Measurements from ENCODE around the gene UBE2G2.

Gene UBE2G2

DNA sequence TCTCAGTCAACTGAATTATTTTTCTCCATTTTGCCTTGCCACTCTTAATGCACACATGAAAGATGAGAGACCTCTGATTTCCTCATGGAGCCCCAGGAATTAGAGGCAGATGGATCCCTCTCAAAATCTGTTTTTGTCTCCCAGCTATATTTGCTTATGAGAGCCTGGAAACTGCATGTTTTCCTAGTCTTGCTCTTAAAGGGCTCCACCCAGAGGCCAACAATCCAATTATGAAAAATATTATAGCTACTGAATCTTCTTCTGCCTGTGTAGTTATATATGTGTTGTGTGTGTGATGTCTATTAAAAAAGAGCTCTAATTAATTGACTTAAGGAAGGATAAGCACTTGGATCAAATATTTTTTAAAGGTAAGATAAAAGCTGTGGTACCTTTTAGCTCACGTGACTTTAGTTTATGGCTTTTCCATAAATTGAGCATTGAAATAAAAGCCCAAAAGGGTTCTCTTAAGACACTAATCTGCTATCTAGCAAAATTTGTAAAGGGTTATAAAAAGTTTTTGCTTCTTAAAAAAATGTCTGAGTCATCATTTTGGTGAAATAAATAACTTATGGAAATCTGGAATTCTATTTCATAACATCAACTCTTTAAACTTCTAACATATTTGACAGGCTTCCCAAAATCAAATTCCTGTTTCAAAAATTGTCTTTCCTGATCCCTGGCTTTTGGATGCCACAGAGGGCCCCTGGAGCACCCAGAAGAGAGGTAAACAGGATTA lies 59.0 kb downstream of the UBE2G2 start:
- peak in 1 of 2 donors; percentile 13 for DNase-seq

DNA sequence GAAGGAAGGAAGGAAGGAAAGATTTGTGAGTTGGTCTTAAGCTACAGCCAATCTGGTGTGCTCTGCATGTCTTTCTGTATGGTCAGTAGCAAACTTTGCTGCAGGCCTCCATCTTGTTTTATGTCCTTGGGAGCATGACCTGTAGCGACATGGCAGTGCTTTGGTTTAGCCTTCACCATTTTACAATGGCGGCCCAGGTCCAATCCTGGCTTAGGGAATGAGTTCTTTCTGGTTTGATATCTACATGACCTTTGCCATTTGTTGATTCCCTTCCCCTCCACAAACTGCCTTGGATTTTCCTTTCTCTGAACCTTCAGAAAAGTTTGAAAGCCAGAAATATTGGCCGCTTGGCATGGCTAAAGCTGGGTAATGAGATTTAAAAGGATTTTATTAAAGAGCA lies 59.7 kb downstream of the UBE2G2 start:
- no peak for DNase-seq

DNA sequence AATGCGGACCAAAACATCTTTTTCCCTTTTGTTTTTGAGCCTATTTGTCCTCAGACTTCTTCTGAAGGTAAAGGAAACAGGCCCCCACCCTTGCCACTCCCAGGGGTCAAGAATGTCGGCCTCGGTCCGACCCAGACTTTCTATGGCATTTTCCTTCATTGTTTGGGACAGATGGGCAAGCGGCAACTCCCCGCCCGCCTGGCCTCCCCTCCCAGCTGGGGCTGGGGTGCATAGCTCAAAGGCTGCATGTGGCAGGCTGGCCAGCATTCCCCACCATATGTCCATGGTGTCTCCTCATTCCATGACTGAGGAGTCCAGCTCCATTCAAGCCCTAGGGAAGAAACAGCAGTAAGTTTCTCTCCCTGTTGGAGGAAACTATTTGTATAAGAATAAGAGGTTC lies 60.9 kb downstream of the UBE2G2 start:
- DNase-seq: no peak

GRCh38 chr21:44739316-44739715 lies 62.3 kb downstream of the UBE2G2 start:
- DNase-seq: no peak

GRCh38 chr21:44738621-44739020 lies 63.0 kb downstream of the UBE2G2 start:
- no peak for DNase-seq

- no peak for DNase-seq
These were observed 63.8 kb downstream of the UBE2G2 start for GRCh38 chr21:44737706-44738354.

DNA sequence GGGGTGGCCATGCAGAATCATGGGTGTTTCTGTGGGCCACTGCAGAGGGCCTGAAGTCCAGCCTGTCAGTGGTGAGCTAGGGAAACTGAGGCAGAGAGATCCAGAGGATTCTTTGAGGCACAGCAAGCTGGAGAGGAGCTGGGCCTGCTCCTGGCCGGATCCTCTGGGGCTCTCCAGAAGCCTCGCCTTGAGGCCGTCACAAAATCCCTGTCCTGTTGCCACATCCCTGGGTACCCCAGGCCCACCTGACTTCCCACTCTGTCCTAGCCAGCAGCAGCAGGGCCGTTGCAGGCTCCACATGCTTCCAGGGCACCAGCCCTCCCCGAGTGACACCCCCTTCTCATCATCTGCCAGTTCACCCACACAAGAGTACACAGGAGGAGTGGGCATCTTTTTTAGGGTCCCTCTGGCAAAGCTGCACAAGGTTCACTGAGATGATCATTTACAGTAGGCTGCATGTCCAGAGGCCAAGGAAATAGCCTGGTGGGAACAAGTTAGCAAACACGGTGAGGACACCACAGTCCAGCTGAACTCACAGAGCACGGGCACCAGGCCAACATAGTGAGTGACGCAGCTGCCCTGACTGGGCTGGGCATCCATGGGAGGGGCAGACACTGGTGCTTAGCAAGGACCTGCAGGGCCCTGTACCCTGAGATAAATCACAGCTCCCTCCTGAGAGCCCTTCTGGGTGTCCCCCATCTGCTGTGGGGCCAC lies 65.2 kb downstream of the UBE2G2 start:
- no peak for DNase-seq

GRCh38 chr21:44735821-44736220 lies 65.8 kb downstream of the UBE2G2 start:
- DNase-seq: no peak

- no peak for DNase-seq
These were observed 66.8 kb downstream of the UBE2G2 start for GRCh38 chr21:44734841-44735240.

- DNase-seq: no peak
These were observed 67.4 kb downstream of the UBE2G2 start for GRCh38 chr21:44734026-44734745.

DNA sequence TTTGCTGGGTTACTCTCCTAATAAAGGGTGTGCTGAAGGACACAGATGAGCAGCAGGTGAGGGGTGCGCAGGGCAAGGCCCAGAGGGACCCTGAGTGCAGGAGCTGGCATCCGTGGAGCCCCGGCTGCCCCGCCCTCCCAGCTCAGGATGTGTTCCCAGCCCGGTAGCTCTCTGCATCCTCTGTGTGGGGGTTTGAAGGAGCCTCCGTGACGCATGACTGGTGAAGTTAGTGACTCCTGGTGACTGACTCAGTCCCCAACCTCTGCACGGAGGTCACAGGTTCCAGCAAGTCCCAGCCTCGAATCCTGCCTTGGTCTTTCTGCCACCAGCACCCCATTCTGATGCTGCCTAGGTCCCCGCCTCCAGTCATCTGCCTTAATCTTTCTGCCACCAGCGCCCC lies 68.7 kb downstream of the UBE2G2 start:
- DNase-seq: no peak

DNA sequence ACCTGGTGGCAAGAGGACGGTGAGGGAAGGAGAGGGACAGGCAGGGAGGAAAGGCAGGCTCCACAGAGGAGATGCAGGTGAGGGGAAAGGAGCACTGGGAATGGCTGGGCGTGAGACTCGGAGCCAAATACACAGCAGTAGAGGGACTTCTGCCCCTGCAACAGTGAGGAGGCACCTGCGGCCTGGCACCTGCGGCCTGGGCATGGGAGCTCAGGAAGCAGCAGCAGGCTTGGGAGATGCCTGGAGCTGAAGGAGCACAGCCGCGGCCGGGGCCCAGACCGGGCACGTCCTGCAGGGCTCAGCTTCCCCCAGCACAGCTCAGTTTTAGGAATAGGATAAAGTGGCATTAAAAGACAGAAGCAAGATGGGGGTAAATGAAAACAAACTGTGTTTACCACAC lies 69.4 kb downstream of the UBE2G2 start:
- no peak for DNase-seq

DNA sequence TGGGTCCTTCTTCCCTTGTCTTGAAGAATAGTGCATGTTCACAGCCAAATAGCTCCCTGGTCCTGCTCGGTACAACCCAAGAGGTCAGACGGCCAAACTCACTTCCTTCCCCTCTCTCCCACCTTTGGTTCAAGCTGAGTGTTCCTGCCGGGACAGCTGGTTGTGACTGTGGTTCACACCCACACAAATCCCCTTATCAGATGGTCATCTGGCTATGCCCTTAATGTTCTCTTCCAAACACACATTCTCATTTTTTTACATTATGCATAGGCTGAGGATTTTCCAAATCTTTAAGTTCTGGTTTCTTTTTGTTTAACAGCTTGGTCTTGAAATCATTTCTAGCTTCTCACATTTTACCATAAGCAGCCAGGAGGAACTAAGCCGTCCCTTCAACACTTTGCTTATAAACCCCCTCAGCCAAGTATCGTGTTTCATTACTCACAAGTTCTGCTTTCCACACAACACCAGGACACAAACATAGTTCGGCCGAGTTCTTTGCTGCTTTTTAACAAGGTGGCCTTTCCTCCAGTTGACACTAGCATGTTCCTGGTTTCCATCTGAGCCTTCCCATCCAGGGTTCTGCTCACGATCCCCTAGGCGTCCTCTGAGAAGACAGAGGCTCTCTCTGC lies 70.6 kb downstream of the UBE2G2 start:
- DNase-seq: no peak

DNA sequence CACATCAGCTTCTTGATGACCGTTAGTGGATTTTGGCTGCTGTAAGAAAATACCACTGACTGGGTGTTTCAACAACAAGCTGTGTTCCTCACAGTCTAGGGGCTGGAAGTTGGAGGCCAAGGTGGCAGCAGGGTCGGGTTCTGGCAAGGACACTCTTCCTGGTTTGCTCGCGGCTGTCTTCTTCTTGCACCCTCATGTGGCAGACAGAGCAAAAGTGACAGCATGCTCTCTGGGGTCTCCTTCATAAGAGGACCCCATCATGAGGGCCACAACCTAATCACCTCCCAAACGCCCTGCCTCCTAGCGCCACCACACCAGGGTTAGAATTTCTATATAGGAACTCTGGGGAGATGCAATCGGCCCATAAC lies 71.6 kb downstream of the UBE2G2 start:
- DNase-seq: no peak

- DNase-seq: no peak
These were observed 72.1 kb downstream of the UBE2G2 start for GRCh38 chr21:44729336-44730027.

DNA sequence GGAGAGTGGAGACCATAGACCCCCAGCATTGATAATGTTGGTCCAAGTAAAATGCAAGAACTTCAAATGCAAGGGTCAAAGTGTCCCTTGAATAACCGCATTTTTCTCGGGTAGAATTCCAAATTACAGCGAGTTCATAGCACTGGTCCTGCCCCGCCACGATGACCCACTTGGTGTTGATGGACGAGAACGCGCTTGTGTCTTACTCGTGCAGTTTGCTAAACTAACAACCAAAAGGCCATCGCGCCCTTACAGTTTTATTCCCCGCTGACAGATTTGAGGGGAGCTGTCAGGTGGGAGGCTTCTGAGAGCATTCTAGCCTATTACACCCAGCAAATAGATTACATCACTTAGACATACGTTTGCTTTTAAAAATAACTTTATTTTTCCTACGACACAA lies 72.9 kb downstream of the UBE2G2 start:
- no peak for DNase-seq

GRCh38 chr21:44727757-44728156 lies 73.9 kb downstream of the UBE2G2 start:
- DNase-seq: no peak

- no peak for DNase-seq
These were observed 74.3 kb downstream of the UBE2G2 start for GRCh38 chr21:44727321-44727720.

- DNase-seq: no peak
These were observed 74.8 kb downstream of the UBE2G2 start for GRCh38 chr21:44726826-44727225.

DNA sequence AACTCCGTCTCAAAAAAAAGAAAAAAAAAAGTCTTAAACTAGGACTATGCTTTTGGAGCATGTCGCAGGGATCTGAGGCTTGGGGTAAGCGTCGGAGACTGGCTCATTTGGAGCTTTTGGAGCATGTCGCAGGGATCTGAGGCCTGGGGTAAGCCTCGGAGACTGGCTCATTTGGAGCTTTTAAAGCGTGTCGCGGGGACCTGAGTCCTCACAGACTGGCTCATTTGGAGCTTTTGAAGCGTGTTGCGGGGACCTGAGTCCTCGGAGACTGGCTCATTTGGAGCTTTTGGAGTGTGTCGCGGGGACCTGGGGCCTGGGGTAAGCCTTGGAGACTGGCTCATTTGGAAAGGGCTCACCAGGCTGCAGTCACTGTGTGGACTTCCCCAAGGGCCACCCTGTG lies 76.7 kb downstream of the UBE2G2 start:
- DNase-seq: no peak

GRCh38 chr21:44724196-44724595 lies 77.4 kb downstream of the UBE2G2 start:
- DNase-seq: no peak

Measured in inflammatory macrophage treated with lipopolysaccharide for 1 hour (primary cell).